ENCODE results near the gene URGCP. TPM values are rescaled to one million over a fixed set of nuclear protein-coding genes. Genes with fewer than 3 reads are reported as not detected.
A peak's percentile ranks its signal among the peaks of the same experiment; 100 is the strongest.

Gene URGCP
- total and polyA plus RNA-seq, 8 donors: 25.5 to 37.5 (median 31.0) TPM

DNA sequence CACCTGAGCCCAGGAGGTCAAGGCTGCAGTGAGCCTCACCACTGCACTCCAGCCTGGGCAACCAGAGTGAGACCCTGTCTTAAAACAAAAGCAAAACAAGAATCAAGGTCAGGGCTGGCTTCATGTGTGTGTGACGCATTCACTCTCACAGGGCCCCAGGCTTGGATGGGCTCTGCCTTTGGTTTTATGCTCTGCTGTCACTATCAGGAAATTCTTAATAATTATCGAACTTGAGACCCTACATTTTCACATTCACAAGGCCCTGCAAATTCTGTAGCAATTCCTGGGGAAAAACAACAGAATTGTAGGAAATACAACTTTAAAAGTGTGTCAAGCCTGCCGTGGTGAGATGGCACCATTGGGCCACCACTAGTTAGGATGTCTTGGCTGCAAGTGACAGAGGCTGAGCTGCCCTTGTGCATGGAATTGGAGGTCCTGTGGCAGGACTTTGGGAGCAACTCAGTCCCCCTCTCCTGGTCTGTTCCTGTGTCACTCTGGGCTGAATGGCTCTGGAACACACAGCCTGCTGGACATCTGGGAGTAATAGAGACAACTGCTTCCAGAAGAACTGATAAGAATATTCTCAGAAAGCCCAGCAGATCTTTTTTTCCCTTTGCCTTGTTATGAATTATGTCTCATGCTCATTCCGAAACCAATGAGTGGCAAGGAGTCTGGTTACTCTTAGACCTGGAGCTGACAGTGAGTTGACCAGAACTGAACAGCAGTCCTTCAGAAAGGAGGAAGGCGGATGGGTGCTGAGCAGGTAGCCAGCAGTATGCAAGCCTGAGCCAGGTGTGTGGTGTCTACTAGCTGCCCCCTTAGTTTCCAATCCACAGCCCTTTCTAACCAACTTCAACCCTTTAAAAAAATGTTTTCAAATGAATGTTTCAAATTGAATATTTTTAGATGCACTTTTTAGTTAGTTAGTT is 23.4 kb upstream of the URGCP start:
- H3K27ac ChIP-seq: no peak overlapping the region
- H3K27me3 ChIP-seq: no peaks in the 10 kb centered on the region
- peaks cover 0 to 21% of the 10 kb centered on the region in 2 donors for H3K4me1 ChIP-seq
- intact Hi-C loops (cut with DNase I): no loop called here
- no peak for DNase-seq
- H3K4me3 ChIP-seq: no peak overlapping the region
- no peaks in the 10 kb centered on the region for H3K9me3 ChIP-seq
- TF ChIP-seq, protein P1, sequence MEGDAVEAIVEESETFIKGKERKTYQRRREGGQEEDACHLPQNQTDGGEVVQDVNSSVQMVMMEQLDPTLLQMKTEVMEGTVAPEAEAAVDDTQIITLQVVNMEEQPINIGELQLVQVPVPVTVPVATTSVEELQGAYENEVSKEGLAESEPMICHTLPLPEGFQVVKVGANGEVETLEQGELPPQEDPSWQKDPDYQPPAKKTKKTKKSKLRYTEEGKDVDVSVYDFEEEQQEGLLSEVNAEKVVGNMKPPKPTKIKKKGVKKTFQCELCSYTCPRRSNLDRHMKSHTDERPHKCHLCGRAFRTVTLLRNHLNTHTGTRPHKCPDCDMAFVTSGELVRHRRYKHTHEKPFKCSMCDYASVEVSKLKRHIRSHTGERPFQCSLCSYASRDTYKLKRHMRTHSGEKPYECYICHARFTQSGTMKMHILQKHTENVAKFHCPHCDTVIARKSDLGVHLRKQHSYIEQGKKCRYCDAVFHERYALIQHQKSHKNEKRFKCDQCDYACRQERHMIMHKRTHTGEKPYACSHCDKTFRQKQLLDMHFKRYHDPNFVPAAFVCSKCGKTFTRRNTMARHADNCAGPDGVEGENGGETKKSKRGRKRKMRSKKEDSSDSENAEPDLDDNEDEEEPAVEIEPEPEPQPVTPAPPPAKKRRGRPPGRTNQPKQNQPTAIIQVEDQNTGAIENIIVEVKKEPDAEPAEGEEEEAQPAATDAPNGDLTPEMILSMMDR (IDR thresholded peaks at IDR 0.05): no peak
- ATAC-seq: no peak
- H3K36me3 ChIP-seq: no peaks in the 10 kb centered on the region

DNA sequence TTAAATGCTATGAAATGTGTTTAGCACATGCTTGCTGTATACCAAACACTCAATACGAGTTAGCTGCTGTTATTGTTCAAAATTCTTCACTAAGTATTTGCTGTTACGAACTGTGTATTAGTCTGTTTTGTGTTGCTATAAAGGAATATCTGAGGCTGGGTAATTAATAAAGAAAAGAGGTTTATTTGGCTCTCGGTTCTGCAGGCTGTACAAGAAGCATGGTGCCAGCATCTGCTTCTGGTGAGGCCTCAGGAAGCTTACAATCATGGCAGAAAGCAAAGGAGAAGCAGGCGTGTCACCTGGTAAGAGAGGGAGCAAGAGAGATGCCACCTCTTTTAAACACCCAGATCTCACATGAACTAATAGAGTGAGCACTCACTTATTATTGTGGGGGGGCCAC is 21.4 kb upstream of the URGCP start:
- no peaks in the 10 kb centered on the region for H3K27me3 ChIP-seq
- H3K27ac ChIP-seq: no peak overlapping the region
- H3K4me1 ChIP-seq: peaks cover 0 to 21% of the 10 kb centered on the region in 2 donors
- intact Hi-C loops (cut with DNase I): no loop called here
- H3K4me3 ChIP-seq: no peak overlapping the region
- H3K9me3 ChIP-seq: no peaks in the 10 kb centered on the region
- no peaks in the 10 kb centered on the region for H3K36me3 ChIP-seq
- ATAC-seq: no peak
- no peak for DNase-seq
- TF ChIP-seq, protein P1 (IDR thresholded peaks at IDR 0.05): no peak

DNA sequence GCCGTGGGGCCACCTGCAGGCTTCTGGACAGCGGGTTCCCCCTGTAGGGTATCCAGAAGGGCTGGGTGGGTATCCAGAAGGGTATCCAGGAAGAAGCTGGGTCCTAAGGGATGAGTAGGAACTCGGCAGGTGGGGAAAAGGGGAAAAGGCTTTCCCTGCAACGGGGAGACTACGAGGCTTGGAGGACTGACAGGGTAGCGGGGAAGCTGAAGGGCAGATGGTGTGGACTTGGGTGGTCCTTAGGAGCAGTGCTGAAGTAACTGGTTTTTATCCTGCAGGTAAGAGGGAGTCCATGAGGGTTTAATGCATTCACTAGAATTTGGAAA is 20.4 kb upstream of the URGCP start:
- intact Hi-C loops (cut with DNase I): no loop called here
- peaks cover 0 to 21% of the 10 kb centered on the region in 2 donors for H3K4me1 ChIP-seq
- DNase-seq (no peak), ATAC-seq (peak; percentile 30)
- H3K27ac ChIP-seq: peak overlapping the region; percentile 95 to 96
- TF ChIP-seq, protein P1 (IDR thresholded peaks at IDR 0.05): no peak
- H3K36me3 ChIP-seq: no peaks in the 10 kb centered on the region
- H3K27me3 ChIP-seq: no peaks in the 10 kb centered on the region
- peak overlapping the region; percentile 70 to 76 for H3K4me3 ChIP-seq
- H3K9me3 ChIP-seq: no peaks in the 10 kb centered on the region

DNA sequence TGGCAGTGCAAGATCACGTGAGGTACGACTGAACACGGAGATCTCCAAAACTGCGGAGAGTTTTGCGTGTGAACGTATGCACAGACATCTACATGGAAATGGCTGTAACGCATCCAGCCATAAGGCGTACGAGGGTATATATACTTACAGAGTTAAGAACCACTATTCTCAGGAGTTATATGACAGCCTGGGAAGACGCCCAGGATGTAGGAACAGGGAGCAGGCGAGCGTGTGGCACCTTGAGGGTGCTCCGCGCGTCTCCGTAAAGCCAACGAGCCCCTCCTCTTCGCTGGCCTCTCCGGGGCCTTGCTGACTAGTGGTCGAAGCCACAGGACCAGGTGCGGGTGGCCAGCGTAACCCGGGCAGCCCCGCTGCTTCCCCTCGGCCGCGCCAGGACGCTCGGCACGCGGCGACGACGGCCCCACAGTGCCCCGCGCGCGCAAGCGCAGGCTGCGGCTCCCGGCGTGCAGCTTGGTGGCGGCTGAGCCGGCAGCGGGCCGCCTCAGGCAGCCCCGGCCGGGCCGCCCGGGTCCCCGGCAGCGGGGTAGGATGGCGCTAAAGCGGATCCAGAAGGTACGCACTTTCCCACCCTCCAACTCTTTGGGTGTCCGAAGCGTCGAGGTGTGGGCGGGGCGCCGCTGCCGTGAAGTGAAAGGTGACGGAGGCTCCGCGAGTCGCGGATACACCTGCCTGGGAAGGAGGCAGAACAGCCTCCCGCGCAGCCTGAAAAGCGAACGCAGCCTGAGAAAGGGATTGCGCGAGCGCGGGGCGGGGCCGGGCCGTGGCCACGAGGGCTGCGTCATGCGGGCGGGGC is 19.8 kb upstream of the URGCP start, which contains the start of gene UBE2D4:
Gene UBE2D4 (plus strand): TSS at position 453 of the 814 bp plus-strand sequence. CDS start 97 bp downstream, at position 550.
- peak; percentile 60 to 98 (median 83) for DNase-seq
- peak; percentile 96 for ATAC-seq
- TF ChIP-seq, protein P1 (IDR thresholded peaks at IDR 0.05): no peak
- Histone ChIP-seq H3K27ac (peak within 1 kb of the TSS; percentile 95 to 96), H3K36me3 (no peaks in the 10 kb centered on the region), H3K4me1 (peaks cover 0 to 21% of the 10 kb centered on the region in 2 donors), H3K9me3 (no peaks in the 10 kb centered on the region), H3K4me3 (peak within 1 kb of the TSS; percentile 70 to 76), H3K27me3 (no peaks in the 10 kb centered on the region)
- intact Hi-C loops (cut with DNase I): no loop called here

DNA sequence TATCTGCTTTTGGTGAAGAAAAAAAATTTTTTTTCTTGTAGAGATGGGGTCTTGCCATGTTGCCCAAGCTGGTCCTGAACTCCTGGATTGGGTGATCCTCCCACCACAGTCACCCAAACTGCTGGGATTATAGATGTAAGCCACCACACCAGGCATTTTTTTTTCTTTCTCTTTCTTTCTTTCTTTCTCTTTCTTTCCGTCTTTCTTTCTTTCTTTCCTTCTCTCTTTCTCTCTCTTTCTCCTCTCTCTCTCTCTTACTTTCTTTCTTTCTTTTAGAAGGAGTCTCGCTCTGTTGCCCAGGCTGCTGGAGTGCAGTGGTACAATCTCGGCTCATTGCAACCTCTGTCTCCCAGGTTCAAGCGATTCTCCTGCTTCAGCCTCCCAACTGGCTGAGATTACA is 16.3 kb upstream of the URGCP start:
- Histone ChIP-seq H3K9me3 (no peaks in the 10 kb centered on the region), H3K4me1 (peaks cover 0 to 21% of the 10 kb centered on the region in 2 donors), H3K4me3 (no peak overlapping the region), H3K36me3 (peaks cover 0 to 8% of the 10 kb centered on the region in 2 donors), H3K27ac (no peak overlapping the region), H3K27me3 (no peaks in the 10 kb centered on the region)
- DNase-seq (no peak), ATAC-seq (no peak)
- intact Hi-C loops (cut with DNase I): no loop called here
- TF ChIP-seq, protein P1 (IDR thresholded peaks at IDR 0.05): no peak
